Naive thymus-derived CD4-positive, alpha-beta T cell (primary cell): ENCODE measurements around the gene SERPINA3. TPM values are rescaled to one million over a fixed set of nuclear protein-coding genes. Genes with fewer than 3 reads are reported as not detected.

Source experiments
- ATAC-seq: fragments of 150-1000 bp; cut with Tn5 transposase; 2 replicates; pipeline ENCODE4 v1.10.0; 2021; ENCODE audit warnings: mild to moderate bottlenecking, moderate library complexity
- CTCF ChIA-PET: fragments of 350-600 bp; sonication (Branson Sonifier 250); formaldehyde crosslinking; loops from one replicate; lab custom pipeline; 2021; ENCODE audit warnings: antibody characterized with exemption; lab: Charles Lee
- POLR2A ChIA-PET: fragments of 350-600 bp; sonication (Branson Sonifier 250); formaldehyde crosslinking; loops from one replicate; lab custom pipeline; 2021; ENCODE audit warnings: antibody characterized with exemption, inconsistent platforms; lab: Charles Lee
- DNase-seq, 9 donors: peaks; one replicate each; pipeline versions ENCODE4 v3.0.0 to v3.0.0-alpha.2; 2020 to 2022; ENCODE audit warnings: mixed read lengths in 1 of 9
- H3K27ac ChIP-seq: one replicate; pipeline ENCODE4 v1.7.0; 2013; ENCODE audit warnings: mild to moderate bottlenecking, low read depth, low read length, moderate library complexity
- H3K27me3 ChIP-seq, 2 donors: one replicate each; pipeline ENCODE4 v1.7.0; 2013; ENCODE audit warnings: low read length in 2 of 2, mild to moderate bottlenecking in 2 of 2, moderate library complexity in 2 of 2; ENCODE audit not compliant: control insufficient read depth in 2 of 2, insufficient read depth in 2 of 2
- H3K36me3 ChIP-seq, 3 experiments: 1 replicate in 2 of 3; 2 replicates in 1 of 3; pipeline ENCODE4 v1.7.0; 2013; ENCODE audit warnings: low read length in 3 of 3, mild to moderate bottlenecking in 3 of 3, moderate library complexity in 1 of 3; ENCODE audit not compliant: insufficient read depth in 3 of 3, control insufficient read depth in 2 of 3
- H3K4me1 ChIP-seq, 2 donors: one replicate each; pipeline ENCODE4 v1.7.0; 2013; ENCODE audit warnings: low read length in 2 of 2, mild to moderate bottlenecking in 2 of 2, moderate library complexity in 1 of 2; ENCODE audit not compliant: control insufficient read depth in 2 of 2, insufficient read depth in 2 of 2
- H3K4me3 ChIP-seq: 2 replicates; pipeline ENCODE4 v1.7.0; 2013; ENCODE audit warnings: mild to moderate bottlenecking, low read length
- H3K9me3 ChIP-seq, 3 experiments: 1 replicate in 2 of 3; 2 replicates in 1 of 3; pipeline ENCODE4 v1.7.0; 2013; ENCODE audit warnings: low read length in 3 of 3; ENCODE audit not compliant: control insufficient read depth in 2 of 3
- H3K27ac Mint-ChIP-seq, 9 donors: one replicate each; pipeline ENCODE4 v1.8.0; 2020 to 2022; ENCODE audit warnings: mixed read lengths in 9 of 9, mild to moderate bottlenecking in 8 of 9, moderate library complexity in 5 of 9, inconsistent platforms in 2 of 9
- H3K27me3 Mint-ChIP-seq, 5 donors: one replicate each; pipeline ENCODE4 v1.8.0; 2021 to 2022; ENCODE audit warnings: mixed read lengths in 5 of 5, mild to moderate bottlenecking in 1 of 5
- H3K36me3 Mint-ChIP-seq, 5 donors: one replicate each; pipeline ENCODE4 v1.8.0; 2020 to 2022; ENCODE audit warnings: mixed read lengths in 5 of 5, mild to moderate bottlenecking in 3 of 5, inconsistent platforms in 1 of 5
- H3K4me1 Mint-ChIP-seq, 7 donors: one replicate each; pipeline ENCODE4 v1.8.0; 2020 to 2022; ENCODE audit warnings: mixed read lengths in 7 of 7, mild to moderate bottlenecking in 3 of 7, inconsistent platforms in 1 of 7
- H3K4me3 Mint-ChIP-seq, 10 donors: one replicate each; pipeline ENCODE4 v1.8.0; 2020 to 2022; ENCODE audit warnings: mild to moderate bottlenecking in 10 of 10, mixed read lengths in 10 of 10, moderate library complexity in 6 of 10, inconsistent platforms in 2 of 10
- H3K9me3 Mint-ChIP-seq, 11 donors: one replicate each; pipeline ENCODE4 v1.8.0; 2020 to 2022; ENCODE audit warnings: mixed read lengths in 11 of 11, mild to moderate bottlenecking in 4 of 11, inconsistent platforms in 1 of 11, moderate library complexity in 1 of 11
- intact Hi-C, 2 donors: fragments of 100-400 bp; cut with micrococcal nuclease; formaldehyde crosslinking; loops; one replicate each; pipeline ENCODE4 v1.15.1; 2023
- polyA plus RNA-seq, 2 donors: library from polyadenylated mRNA; unstranded; fragments of 300-500 nt; fragmentation: Illumina TruSeq; gene quantifications; one replicate each; pipeline ENCODE4 v1.2.3, GENCODE V29; 2021
- total RNA-seq, 6 experiments: library from RNA in 5 of 6; stranded (reverse) in 5 of 6; gene quantifications; 1 replicate in 5 of 6; 2 replicates in 1 of 6; pipeline ENCODE4 v1.2.3 and lab custom pipeline; 2021 to 2026

The SERPINA3 gene
- total and polyA plus RNA-seq, 7 experiments from 2014 or later: not detected

GRCh38 chr14:94670692-94671285 is 58.6 kb downstream of the SERPINA3 start:
- H3K36me3 Mint-ChIP-seq: no peaks in the 10 kb centered on the region
- ATAC-seq (no peak), DNase-seq (no peak)
- CTCF ChIA-PET: no interaction called here
- no peaks in the 10 kb centered on the region for H3K4me1 ChIP-seq
- H3K36me3 ChIP-seq: no peaks in the 10 kb centered on the region
- H3K4me1 Mint-ChIP-seq: no peaks in the 10 kb centered on the region
- no peaks in the 10 kb centered on the region for H3K9me3 ChIP-seq
- no peak overlapping the region for H3K27ac ChIP-seq
- no peaks in the 10 kb centered on the region for H3K27me3 ChIP-seq
- H3K9me3 Mint-ChIP-seq: peaks cover 0 to 3% (median 0%) of the 10 kb centered on the region in 11 donors
- H3K4me3 ChIP-seq: no peak overlapping the region
- H3K4me3 Mint-ChIP-seq: no peak overlapping the region
- H3K27ac Mint-ChIP-seq: no peak overlapping the region
- H3K27me3 Mint-ChIP-seq: peaks cover 2 to 21% (median 16%) of the 10 kb centered on the region in 5 donors
- intact Hi-C loops: no loop called here
- POLR2A ChIA-PET: no interaction called here

GRCh38 chr14:94671870-94672444 is 59.8 kb downstream of the SERPINA3 start:
- Histone ChIP-seq H3K27me3 (no peaks in the 10 kb centered on the region), H3K4me1 (no peaks in the 10 kb centered on the region), H3K9me3 (no peaks in the 10 kb centered on the region), H3K4me3 (no peak overlapping the region), H3K36me3 (no peaks in the 10 kb centered on the region), H3K27ac (no peak overlapping the region)
- Mint-ChIP-seq H3K4me3 (no peak overlapping the region), H3K27me3 (peaks cover 2 to 22% (median 16%) of the 10 kb centered on the region in 5 donors), H3K36me3 (no peaks in the 10 kb centered on the region), H3K9me3 (peaks cover 0 to 3% (median 0%) of the 10 kb centered on the region in 11 donors), H3K4me1 (no peaks in the 10 kb centered on the region), H3K27ac (no peak overlapping the region)
- ATAC-seq (no peak), DNase-seq (no peak)
- ChIA-PET CTCF (no interaction called here), POLR2A (no interaction called here)
- intact Hi-C loops: no loop called here

- H3K36me3 ChIP-seq: no peaks in the 10 kb centered on the region
- no peak for DNase-seq
- ChIA-PET POLR2A (no interaction called here), CTCF (no interaction called here)
- H3K27ac Mint-ChIP-seq: no peak overlapping the region
- H3K9me3 Mint-ChIP-seq: peaks cover 0 to 3% (median 0%) of the 10 kb centered on the region in 11 donors
- no peaks in the 10 kb centered on the region for H3K36me3 Mint-ChIP-seq
- H3K4me1 ChIP-seq: no peaks in the 10 kb centered on the region
- no peaks in the 10 kb centered on the region for H3K9me3 ChIP-seq
- no peaks in the 10 kb centered on the region for H3K27me3 ChIP-seq
- no peak overlapping the region for H3K27ac ChIP-seq
- peaks cover 2 to 23% (median 16%) of the 10 kb centered on the region in 5 donors for H3K27me3 Mint-ChIP-seq
- no peak overlapping the region for H3K4me3 ChIP-seq
- no peaks in the 10 kb centered on the region for H3K4me1 Mint-ChIP-seq
- H3K4me3 Mint-ChIP-seq: no peak overlapping the region
- intact Hi-C loops: no loop called here
- no peak for ATAC-seq
Observed at GRCh38 chr14:94673071-94673470, 60.9 kb downstream of the SERPINA3 start.

Other genes with a start within 250 kb of the SERPINA3 start
- gene SERPINA2, start 245.7 kb upstream of the SERPINA3 start, total RNA-seq: not detected
- gene SERPINA2, start 245.7 kb upstream of the SERPINA3 start, polyA plus RNA-seq: not detected
- gene SERPINA1, start 223.8 kb upstream of the SERPINA3 start, total RNA-seq: 100 to 1,000 TPM in 1 of 5 experiments, 10 to 100 TPM in 1, under 1 TPM in 3; 0.44 to 300 (median 0.68) TPM
- under 1 TPM; 0.59 to 0.80 TPM for gene SERPINA1, start 223.8 kb upstream of the SERPINA3 start, polyA plus RNA-seq
- gene SERPINA11, start 159.6 kb upstream of the SERPINA3 start, total RNA-seq: not detected
- gene SERPINA11, start 159.6 kb upstream of the SERPINA3 start, polyA plus RNA-seq: not detected
- not detected for gene SERPINA9, start 136.2 kb upstream of the SERPINA3 start, total RNA-seq
- not detected for gene SERPINA9, start 136.2 kb upstream of the SERPINA3 start, polyA plus RNA-seq
- not detected for gene SERPINA12, start 102.9 kb upstream of the SERPINA3 start, total RNA-seq
- not detected for gene SERPINA12, start 102.9 kb upstream of the SERPINA3 start, polyA plus RNA-seq
- gene SERPINA4, start 50.9 kb upstream of the SERPINA3 start, total RNA-seq: not detected
- not detected for gene SERPINA4, start 50.9 kb upstream of the SERPINA3 start, polyA plus RNA-seq
- not detected for gene SERPINA5, start 31.0 kb upstream of the SERPINA3 start, total RNA-seq
- not detected for gene SERPINA5, start 31.0 kb upstream of the SERPINA3 start, polyA plus RNA-seq
- not detected for gene GSC, start 157.7 kb downstream of the SERPINA3 start, total RNA-seq
- gene GSC, start 157.7 kb downstream of the SERPINA3 start, polyA plus RNA-seq: not detected